ENCODE measurements around the gene SIMC1.

The SIMC1 gene

DNA sequence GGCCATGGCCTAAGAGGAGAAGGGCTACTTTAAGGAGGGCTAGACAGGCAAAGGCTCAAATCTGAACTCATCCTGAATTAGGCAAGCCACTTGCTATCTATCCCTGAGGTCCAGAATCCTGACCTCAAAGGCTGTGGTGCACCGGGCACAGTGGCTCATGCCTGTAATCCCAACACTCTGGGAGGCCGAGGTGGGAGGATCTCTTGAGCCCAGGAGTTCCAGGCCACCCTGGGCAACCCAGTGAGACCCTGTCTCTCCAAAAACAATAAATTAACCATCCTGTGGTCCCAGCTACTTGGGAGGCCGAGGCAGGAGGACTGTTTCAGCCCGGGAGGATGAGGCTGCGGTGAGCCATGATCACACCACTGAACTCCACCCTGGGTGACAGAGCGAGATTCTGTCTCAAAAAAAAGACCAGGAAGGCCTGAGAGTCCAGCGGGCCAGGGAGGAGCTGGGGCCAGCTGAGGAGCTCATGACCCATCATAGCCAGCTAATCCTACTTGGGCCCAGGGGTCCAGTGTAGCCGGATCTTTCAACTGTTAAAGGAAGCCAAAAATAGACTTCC is 146.2 kb downstream of the SIMC1 start:
- no peak for TF ChIP-seq POLR2A (IDR thresholded peaks at IDR 0.05; ENCODE audit: low read depth, low read length)
- no peak for FAIRE-seq
- DNase-seq (ENCODE audit: insufficient read length, low spot score), result no peak

- DNase-seq (ENCODE audit: insufficient read length, low spot score) (no peak), FAIRE-seq (no peak)
- no peak for TF ChIP-seq POLR2A (IDR thresholded peaks at IDR 0.05; ENCODE audit: low read depth, low read length)
These were observed 146.8 kb downstream of the SIMC1 start for GRCh38 chr5:176384991-176385390.

DNA sequence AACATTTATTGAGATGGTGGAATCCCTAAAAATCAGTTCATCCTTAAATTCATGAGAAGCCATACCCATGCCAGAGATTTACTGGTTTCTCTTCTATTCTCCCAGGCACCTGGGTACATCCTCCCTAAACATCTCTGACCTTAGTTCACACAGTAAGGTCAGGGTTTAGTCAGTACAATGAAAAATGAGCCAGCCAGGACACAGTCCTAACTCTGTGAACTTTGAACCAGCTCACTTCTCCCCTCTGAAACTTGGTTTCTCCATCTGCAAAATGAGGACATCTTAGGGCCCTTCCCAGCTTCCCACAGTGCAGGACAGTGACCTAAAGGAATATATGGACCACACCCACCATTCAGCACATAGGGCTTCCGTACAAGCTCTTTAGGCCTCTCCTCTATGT is 148.3 kb downstream of the SIMC1 start:
- FAIRE-seq, result no peak
- no peak for DNase-seq (ENCODE audit: insufficient read length, low spot score)

DNA sequence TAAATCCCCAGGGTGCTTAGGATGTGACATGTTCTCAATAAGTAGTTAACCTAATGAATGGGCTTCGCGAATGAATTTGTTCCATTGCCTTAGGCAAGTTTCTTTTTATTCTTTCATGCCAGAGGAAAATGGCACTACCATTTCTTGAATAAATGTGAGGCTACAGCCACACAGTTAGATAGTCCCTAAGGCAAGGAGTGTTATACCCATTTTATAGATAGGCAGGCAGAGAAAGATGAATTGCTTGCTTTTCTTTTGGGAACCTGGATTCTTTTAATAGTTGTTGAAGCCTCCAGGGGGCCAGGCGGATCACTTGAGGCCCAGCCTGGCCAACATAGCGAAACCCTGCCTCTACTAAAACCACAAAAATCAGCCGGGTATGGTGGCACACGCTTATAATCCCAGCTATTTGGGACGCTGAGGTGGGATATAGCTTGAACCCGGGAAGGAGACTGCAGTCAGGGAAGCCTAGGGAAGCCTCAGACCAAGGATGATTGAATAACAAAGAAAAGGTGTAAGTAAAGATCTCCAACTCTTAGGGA is 149.2 kb downstream of the SIMC1 start:
- DNase-seq (ENCODE audit: insufficient read length, low spot score), result no peak
- no peak for FAIRE-seq
- TF ChIP-seq POLR2A (IDR thresholded peaks at IDR 0.05; ENCODE audit: low read depth, low read length), result no peak

More for the DNA sequence above, 148.3 kb downstream of the SIMC1 start:
- TF ChIP-seq POLR2A (IDR thresholded peaks at IDR 0.05; ENCODE audit: low read depth, low read length), result no peak

DNA sequence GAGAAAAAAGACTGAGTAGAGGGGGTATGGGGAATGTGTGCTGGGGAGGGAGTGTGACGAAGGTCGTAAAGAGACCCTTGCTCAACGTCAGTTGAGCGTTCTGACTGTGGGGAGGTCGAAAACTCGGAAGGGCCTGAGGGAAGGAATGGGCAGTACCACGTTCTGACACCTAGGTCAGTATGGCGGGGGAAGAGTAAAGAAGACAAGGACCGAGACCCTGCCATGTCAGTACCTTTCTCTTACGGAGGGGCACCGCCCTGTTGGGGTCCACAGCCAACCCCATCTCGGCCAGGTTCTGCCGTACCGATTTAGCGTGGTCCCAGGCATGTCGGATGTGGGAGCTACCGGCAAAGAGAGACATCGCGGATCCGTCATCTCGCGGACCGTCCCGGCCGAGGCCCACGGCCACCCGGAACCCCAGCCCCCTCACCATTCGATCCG is 149.8 kb downstream of the SIMC1 start:
- no peak for FAIRE-seq
- no peak for TF ChIP-seq POLR2A (IDR thresholded peaks at IDR 0.05; ENCODE audit: low read depth, low read length)
- DNase-seq (ENCODE audit: insufficient read length, low spot score), result peak; percentile 45

GRCh38 chr5:176388444-176389134 is 150.4 kb downstream of the SIMC1 start, which contains the start of the genes HIGD2A and NOP16:
TSS of gene HIGD2A (plus strand) at chr5:176388751. CDS start at chr5:176388820, 69 bp downstream.
TSS of gene NOP16 (minus strand) at chr5:176388598. CDS start at chr5:176388539, 59 bp downstream.
- peak; percentile 72 for TF ChIP-seq POLR2A (IDR thresholded peaks at IDR 0.05; ENCODE audit: low read depth, low read length)
- peak; percentile 78 for FAIRE-seq
- DNase-seq (ENCODE audit: insufficient read length, low spot score), result peak; percentile 93

DNA sequence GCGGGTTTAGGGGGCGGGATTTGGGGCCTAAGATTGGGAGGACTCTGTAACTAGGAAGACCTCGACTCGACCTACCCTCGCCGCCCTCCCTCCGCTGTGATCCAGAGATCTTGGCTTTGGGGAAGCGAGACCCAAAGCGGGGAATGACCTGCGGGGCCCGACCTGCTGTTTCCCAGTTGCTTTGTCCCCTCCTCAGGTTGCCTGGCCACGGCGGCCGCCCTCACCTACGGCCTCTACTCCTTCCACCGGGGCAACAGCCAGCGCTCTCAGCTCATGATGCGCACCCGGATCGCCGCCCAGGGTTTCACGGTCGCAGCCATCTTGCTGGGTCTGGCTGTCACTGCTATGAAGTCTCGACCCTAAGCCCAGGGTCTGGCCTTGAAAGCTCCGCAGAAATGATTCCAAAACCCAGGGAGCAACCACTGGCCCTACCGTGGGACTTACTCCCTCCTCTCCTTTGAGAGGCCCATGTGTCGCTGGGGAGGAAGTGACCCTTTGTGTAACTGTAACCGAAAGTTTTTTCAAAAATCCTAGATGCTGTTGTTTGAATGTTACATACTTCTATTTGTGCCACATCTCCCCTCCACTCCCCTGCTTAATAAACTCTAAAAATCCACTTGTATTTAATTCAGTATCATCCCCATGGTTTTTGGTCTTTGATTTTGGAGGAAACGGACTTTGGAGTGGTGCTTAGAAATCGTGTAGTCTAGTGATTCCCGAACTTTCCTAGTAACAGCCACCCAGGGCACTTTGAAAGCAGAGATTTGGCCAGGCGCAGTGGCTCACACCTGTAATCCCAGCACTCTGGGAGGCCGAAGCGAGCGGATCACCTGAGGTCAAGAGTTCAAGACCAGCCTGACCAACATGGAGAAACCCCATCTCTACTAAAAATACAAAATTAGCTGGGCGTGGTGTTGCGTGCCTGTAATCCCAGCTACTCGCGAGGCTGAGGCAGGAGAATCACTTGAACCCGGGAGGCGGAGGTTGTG is 151.2 kb downstream of the SIMC1 start:
- TF ChIP-seq POLR2A (IDR thresholded peaks at IDR 0.05; ENCODE audit: low read depth, low read length), result peak; percentile 67
- FAIRE-seq (no peak), DNase-seq (ENCODE audit: insufficient read length, low spot score) (peak; percentile 35)

- TF ChIP-seq POLR2A (IDR thresholded peaks at IDR 0.05; ENCODE audit: low read depth, low read length), result no peak
- DNase-seq (ENCODE audit: insufficient read length, low spot score) (no peak), FAIRE-seq (no peak)
These were observed 153.3 kb downstream of the SIMC1 start for GRCh38 chr5:176391479-176391878.

- DNase-seq (ENCODE audit: insufficient read length, low spot score) (no peak), FAIRE-seq (no peak)
- TF ChIP-seq POLR2A (IDR thresholded peaks at IDR 0.05; ENCODE audit: low read depth, low read length), result no peak
These were observed 153.8 kb downstream of the SIMC1 start for GRCh38 chr5:176391999-176392398.

GRCh38 chr5:176392526-176392925 is 154.3 kb downstream of the SIMC1 start:
- FAIRE-seq (no peak), DNase-seq (ENCODE audit: insufficient read length, low spot score) (no peak)
- no peak for TF ChIP-seq POLR2A (IDR thresholded peaks at IDR 0.05; ENCODE audit: low read depth, low read length)

DNA sequence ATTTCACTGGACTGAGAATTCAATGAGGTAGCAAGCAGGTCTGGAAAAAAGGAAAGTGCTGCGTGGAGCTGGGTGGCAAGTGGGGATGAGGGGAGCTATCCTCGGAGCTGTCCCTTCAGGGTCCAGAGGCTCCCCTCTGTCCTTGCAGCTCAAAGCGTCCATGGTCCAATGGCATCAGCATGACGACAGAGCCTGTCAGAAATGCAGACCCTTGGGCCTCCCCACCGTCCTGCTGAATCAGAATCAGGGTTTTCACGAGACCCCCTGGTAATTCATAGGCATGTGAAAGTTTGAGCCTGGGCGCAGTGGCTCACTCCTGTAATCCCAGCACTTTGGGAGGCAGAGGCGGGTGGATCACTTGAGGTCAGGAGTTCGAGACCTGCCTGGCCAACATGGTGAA is 155.9 kb downstream of the SIMC1 start:
- no peak for TF ChIP-seq POLR2A (IDR thresholded peaks at IDR 0.05; ENCODE audit: low read depth, low read length)
- DNase-seq (ENCODE audit: insufficient read length, low spot score) (no peak), FAIRE-seq (no peak)

GRCh38 chr5:176394881-176395675 is 156.9 kb downstream of the SIMC1 start:
- TF ChIP-seq POLR2A (IDR thresholded peaks at IDR 0.05; ENCODE audit: low read depth, low read length), result no peak
- DNase-seq (ENCODE audit: insufficient read length, low spot score), result no peak
- FAIRE-seq, result no peak

Data from H54 (cell line).